GM11168 (cell line): ENCODE results near the gene SPATA13.

Source experiments
- in situ Hi-C: fragments of 300-500 bp; cut with MboI; formaldehyde crosslinking; loops from one replicate; pipeline ENCODE4 v1.12.0; 2022; ENCODE audit warnings: low sequenced_read_pairs; ENCODE audit not compliant: unreplicated experiment

Gene SPATA13

GRCh38 chr13:24271231-24271600, 110.7 kb downstream of the SPATA13 start:
- in situ Hi-C loops, result no loop called here

- in situ Hi-C loops, result no loop called here
These were observed 111.3 kb downstream of the SPATA13 start for GRCh38 chr13:24271601-24272451.

GRCh38 chr13:24272452-24273161, 112.1 kb downstream of the SPATA13 start:
- in situ Hi-C loops, result no loop called here

- in situ Hi-C loops, result no loop called here
These were observed 113.4 kb downstream of the SPATA13 start for GRCh38 chr13:24273926-24274325.

GRCh38 chr13:24274452-24275021, 114.0 kb downstream of the SPATA13 start:
- in situ Hi-C loops, result no loop called here

GRCh38 chr13:24275041-24275440, 114.5 kb downstream of the SPATA13 start:
- in situ Hi-C loops, result no loop called here

- in situ Hi-C loops, result no loop called here
These were observed 115.8 kb downstream of the SPATA13 start for GRCh38 chr13:24276306-24276705.

- in situ Hi-C loops, result no loop called here
These were observed 116.3 kb downstream of the SPATA13 start for GRCh38 chr13:24276861-24277260.

GRCh38 chr13:24277761-24278160, 117.2 kb downstream of the SPATA13 start:
- in situ Hi-C loops, result no loop called here

GRCh38 chr13:24279327-24280110, 119.0 kb downstream of the SPATA13 start:
- in situ Hi-C loops, result no loop called here

- in situ Hi-C loops, result no loop called here
These were observed 120.2 kb downstream of the SPATA13 start for GRCh38 chr13:24280720-24281119.

GRCh38 chr13:24281188-24282008, 120.9 kb downstream of the SPATA13 start:
- in situ Hi-C loops, result no loop called here

- in situ Hi-C loops, result no loop called here
These were observed 121.7 kb downstream of the SPATA13 start for GRCh38 chr13:24282256-24282655.

- in situ Hi-C loops, result no loop called here
These were observed 124.5 kb downstream of the SPATA13 start for GRCh38 chr13:24284889-24285565.

GRCh38 chr13:24286624-24287023, 126.1 kb downstream of the SPATA13 start:
- in situ Hi-C loops, result no loop called here

GRCh38 chr13:24287748-24288287, 127.3 kb downstream of the SPATA13 start:
- in situ Hi-C loops, result no loop called here

- in situ Hi-C loops, result no loop called here
These were observed 128.3 kb downstream of the SPATA13 start for GRCh38 chr13:24288870-24289269.

- in situ Hi-C loops, result no loop called here
These were observed 129.9 kb downstream of the SPATA13 start for GRCh38 chr13:24290280-24290932.
